ENCODE measurements around the gene GFOD1.

GFOD1 gene

DNA sequence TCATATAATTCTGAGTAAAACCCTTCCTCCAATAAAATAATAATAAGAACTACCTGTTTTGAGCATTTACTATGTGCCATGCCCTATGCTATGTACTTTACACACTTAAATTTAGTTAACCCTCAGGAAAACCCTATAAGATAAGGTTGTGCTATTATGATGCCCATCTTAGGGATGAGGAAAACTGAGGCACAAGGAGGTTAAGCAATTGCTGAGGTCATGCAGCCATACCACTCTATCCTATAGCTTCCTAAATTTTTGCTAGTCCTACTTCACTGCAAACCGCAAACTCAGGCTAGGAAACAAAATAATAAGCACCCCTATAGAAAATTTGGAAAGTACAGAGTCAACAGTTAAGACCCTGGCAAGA is 38.9 kb upstream of the GFOD1 start:
- H3K36me3 ChIP-seq (ENCODE audit: insufficient read depth, low read length), result no peaks in the 10 kb centered on the region
- H3K4me1 ChIP-seq (ENCODE audit: insufficient read depth, low read length, poor library complexity, severe bottlenecking), result peaks cover 52% of the 10 kb centered on the region
- no peaks in the 10 kb centered on the region for H4K20me1 ChIP-seq (ENCODE audit: insufficient read depth, low read length, poor library complexity, severe bottlenecking)
- H3F3A ChIP-seq (ENCODE audit: low read depth), result peaks cover 5% of the 10 kb centered on the region; the same call in 1 of the 2 replicates
- peak overlapping the region; percentile 34 for H3K9ac ChIP-seq (ENCODE audit: low read depth, low read length, poor library complexity, severe bottlenecking)
- H3K27me3 ChIP-seq (ENCODE audit: insufficient read depth, low read length, poor library complexity, severe bottlenecking), result no peaks in the 10 kb centered on the region
- no peak for TF ChIP-seq EZH2phosphoT487 (IDR thresholded peaks at IDR 0.05; ENCODE audit: borderline replicate concordance)
- TF ChIP-seq, protein P1, sequence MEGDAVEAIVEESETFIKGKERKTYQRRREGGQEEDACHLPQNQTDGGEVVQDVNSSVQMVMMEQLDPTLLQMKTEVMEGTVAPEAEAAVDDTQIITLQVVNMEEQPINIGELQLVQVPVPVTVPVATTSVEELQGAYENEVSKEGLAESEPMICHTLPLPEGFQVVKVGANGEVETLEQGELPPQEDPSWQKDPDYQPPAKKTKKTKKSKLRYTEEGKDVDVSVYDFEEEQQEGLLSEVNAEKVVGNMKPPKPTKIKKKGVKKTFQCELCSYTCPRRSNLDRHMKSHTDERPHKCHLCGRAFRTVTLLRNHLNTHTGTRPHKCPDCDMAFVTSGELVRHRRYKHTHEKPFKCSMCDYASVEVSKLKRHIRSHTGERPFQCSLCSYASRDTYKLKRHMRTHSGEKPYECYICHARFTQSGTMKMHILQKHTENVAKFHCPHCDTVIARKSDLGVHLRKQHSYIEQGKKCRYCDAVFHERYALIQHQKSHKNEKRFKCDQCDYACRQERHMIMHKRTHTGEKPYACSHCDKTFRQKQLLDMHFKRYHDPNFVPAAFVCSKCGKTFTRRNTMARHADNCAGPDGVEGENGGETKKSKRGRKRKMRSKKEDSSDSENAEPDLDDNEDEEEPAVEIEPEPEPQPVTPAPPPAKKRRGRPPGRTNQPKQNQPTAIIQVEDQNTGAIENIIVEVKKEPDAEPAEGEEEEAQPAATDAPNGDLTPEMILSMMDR (conservative IDR thresholded peaks at IDR 0.05; ENCODE audit: low read length), result no peak
- H3K9me2 ChIP-seq (replicated peaks; ENCODE audit: low read depth, low read length), result no peaks in the 10 kb centered on the region
- H3K4me3 ChIP-seq (ENCODE audit: low read length, poor library complexity, severe bottlenecking), result peak overlapping the region; percentile 40
- no peak overlapping the region for H2AFZ ChIP-seq (ENCODE audit: low read length)
- no peaks in the 10 kb centered on the region for H3K79me2 ChIP-seq (ENCODE audit: insufficient read depth, low read length)
- peak overlapping the region; percentile 65 for H3K4me2 ChIP-seq (ENCODE audit: low read depth, low read length, poor library complexity, severe bottlenecking)
- no peaks in the 10 kb centered on the region for H3K9me3 ChIP-seq (ENCODE audit: insufficient read depth, low read depth, low read length)

GRCh38 chr6:13524801-13525508 is 37.6 kb upstream of the GFOD1 start:
- no peak overlapping the region for H3K4me3 ChIP-seq (ENCODE audit: low read length, poor library complexity, severe bottlenecking)
- no peaks in the 10 kb centered on the region for H3K79me2 ChIP-seq (ENCODE audit: insufficient read depth, low read length)
- no peaks in the 10 kb centered on the region for H3K9me3 ChIP-seq (ENCODE audit: insufficient read depth, low read depth, low read length)
- no peaks in the 10 kb centered on the region for H4K20me1 ChIP-seq (ENCODE audit: insufficient read depth, low read length, poor library complexity, severe bottlenecking)
- H3F3A ChIP-seq (ENCODE audit: low read depth), result peaks cover 5% of the 10 kb centered on the region; the same call in 1 of the 2 replicates
- H2AFZ ChIP-seq (ENCODE audit: low read length), result 0 out of 2 replicates have a peak overlapping the region, but pooled peaks have one; percentile 21
- TF ChIP-seq, protein P1 (conservative IDR thresholded peaks at IDR 0.05; ENCODE audit: low read length), result no peak
- no peak for TF ChIP-seq EZH2phosphoT487 (IDR thresholded peaks at IDR 0.05; ENCODE audit: borderline replicate concordance)
- H3K9me2 ChIP-seq (replicated peaks; ENCODE audit: low read depth, low read length), result no peaks in the 10 kb centered on the region
- H3K27me3 ChIP-seq (ENCODE audit: insufficient read depth, low read length, poor library complexity, severe bottlenecking), result no peaks in the 10 kb centered on the region
- peak overlapping the region; percentile 5 for H3K9ac ChIP-seq (ENCODE audit: low read depth, low read length, poor library complexity, severe bottlenecking)
- no peaks in the 10 kb centered on the region for H3K36me3 ChIP-seq (ENCODE audit: insufficient read depth, low read length)
- H3K4me2 ChIP-seq (ENCODE audit: low read depth, low read length, poor library complexity, severe bottlenecking), result no peak overlapping the region
- peaks cover 52% of the 10 kb centered on the region for H3K4me1 ChIP-seq (ENCODE audit: insufficient read depth, low read length, poor library complexity, severe bottlenecking)

GRCh38 chr6:13523826-13524622 is 36.6 kb upstream of the GFOD1 start:
- no peaks in the 10 kb centered on the region for H4K20me1 ChIP-seq (ENCODE audit: insufficient read depth, low read length, poor library complexity, severe bottlenecking)
- peak overlapping the region; percentile 5 for H3K9ac ChIP-seq (ENCODE audit: low read depth, low read length, poor library complexity, severe bottlenecking)
- H2AFZ ChIP-seq (ENCODE audit: low read length), result peak overlapping the region; percentile 21; the same call in 1 of the 2 replicates
- no peaks in the 10 kb centered on the region for H3K27me3 ChIP-seq (ENCODE audit: insufficient read depth, low read length, poor library complexity, severe bottlenecking)
- TF ChIP-seq EZH2phosphoT487 (IDR thresholded peaks at IDR 0.05; ENCODE audit: borderline replicate concordance), result no peak
- TF ChIP-seq, protein P1 (conservative IDR thresholded peaks at IDR 0.05; ENCODE audit: low read length), result no peak
- peaks cover 5% of the 10 kb centered on the region; the same call in 1 of the 2 replicates for H3F3A ChIP-seq (ENCODE audit: low read depth)
- H3K4me3 ChIP-seq (ENCODE audit: low read length, poor library complexity, severe bottlenecking), result no peak overlapping the region
- no peaks in the 10 kb centered on the region for H3K9me2 ChIP-seq (replicated peaks; ENCODE audit: low read depth, low read length)
- H3K36me3 ChIP-seq (ENCODE audit: insufficient read depth, low read length), result no peaks in the 10 kb centered on the region
- no peak overlapping the region for H3K4me2 ChIP-seq (ENCODE audit: low read depth, low read length, poor library complexity, severe bottlenecking)
- H3K79me2 ChIP-seq (ENCODE audit: insufficient read depth, low read length), result no peaks in the 10 kb centered on the region
- H3K9me3 ChIP-seq (ENCODE audit: insufficient read depth, low read depth, low read length), result no peaks in the 10 kb centered on the region
- H3K4me1 ChIP-seq (ENCODE audit: insufficient read depth, low read length, poor library complexity, severe bottlenecking), result peaks cover 46% of the 10 kb centered on the region
